ENCODE results near the gene TMEM255B. TPM values are rescaled to one million over a fixed set of nuclear protein-coding genes. Genes with fewer than 3 reads are reported as not detected.

TMEM255B gene
- total RNA-seq, 1 experiment from 2014 or later: 2.8 TPM

DNA sequence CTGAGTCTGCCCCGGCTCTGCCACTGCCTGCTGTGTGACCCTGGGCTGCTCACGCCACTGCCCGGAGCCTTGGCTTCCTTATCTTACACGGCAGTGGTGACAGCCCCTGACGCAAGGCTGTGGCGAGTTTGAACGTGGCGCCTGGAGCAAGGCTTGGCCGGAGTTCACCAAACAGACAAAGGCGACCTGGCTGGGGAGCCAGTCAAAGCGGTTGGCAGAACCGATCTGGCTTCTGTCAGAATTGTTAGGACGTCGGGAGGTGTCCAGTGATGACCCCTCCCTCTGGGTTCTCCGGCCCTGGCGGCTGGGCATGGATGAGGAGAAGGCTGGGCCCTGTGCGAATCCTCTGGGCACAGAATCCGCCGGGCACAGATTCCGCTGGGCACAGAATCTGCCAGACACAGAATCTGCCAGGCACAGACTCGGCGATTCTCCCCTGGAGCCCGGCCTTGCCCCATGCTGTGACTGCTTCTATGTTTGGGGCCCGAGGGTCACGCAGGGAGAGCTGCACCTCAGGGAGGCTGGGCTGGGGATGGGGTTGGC lies 11.7 kb upstream of the TMEM255B start:
- H3K4me1 Mint-ChIP-seq: peaks cover 4 to 14% of the 10 kb centered on the region in 2 experiments; a peak in 3 of 4 replicates
- Histone ChIP-seq H2AFZ (ENCODE audit: low read length) (no peak overlapping the region), H4K8ac (replicated peaks; ENCODE audit: insufficient read length, low read depth, low read length) (no peak overlapping the region), H3T11ph (ENCODE audit: low read length) (no peak overlapping the region), H3K56ac (ENCODE audit: insufficient read length, low read depth, low read length) (no peak overlapping the region), H2BK12ac (ENCODE audit: insufficient read length, low read depth, low read length) (no peak overlapping the region), H3K4me2 (ENCODE audit: insufficient read depth, insufficient read length, low read length) (no peak overlapping the region), H4K5ac (ENCODE audit: insufficient read length, low read depth, low read length) (no peak overlapping the region), H3K27ac (ENCODE audit: insufficient read length, low read depth, low read length) (no peak overlapping the region), H2BK120ac (ENCODE audit: low read depth, low read length, poor library complexity, severe bottlenecking) (no peak overlapping the region), H3K79me1 (ENCODE audit: insufficient read depth, low read depth, low read length, poor library complexity, severe bottlenecking) (no peaks in the 10 kb centered on the region), H3K4ac (ENCODE audit: low read depth, low read length) (no peak overlapping the region), H2BK15ac (ENCODE audit: low read depth, low read length) (no peak overlapping the region), H3K18ac (ENCODE audit: insufficient read length, low read depth, low read length) (no peak overlapping the region), H3K14ac (ENCODE audit: insufficient read depth, low read length) (no peak overlapping the region), H3K79me2 (ENCODE audit: insufficient read depth, low read length) (no peaks in the 10 kb centered on the region), H3K9ac (ENCODE audit: extremely low read depth, insufficient read length, low read length) (no peak overlapping the region), H2AK5ac (ENCODE audit: insufficient read length, low read length) (no peak overlapping the region), H2BK5ac (ENCODE audit: insufficient read length, low read length) (no peak overlapping the region), H3K23me2 (ENCODE audit: insufficient read length, low read depth, low read length, poor library complexity, severe bottlenecking) (no peaks in the 10 kb centered on the region), H2BK20ac (ENCODE audit: low read depth, low read length, poor library complexity, severe bottlenecking) (no peak overlapping the region), H3K4me1 (ENCODE audit: insufficient read depth, low read length) (no peaks in the 10 kb centered on the region), H3K23ac (ENCODE audit: insufficient read length, low read depth, low read length) (no peak overlapping the region), H4K20me1 (ENCODE audit: control insufficient read depth, insufficient read depth, insufficient read length) (no peaks in the 10 kb centered on the region), H4K91ac (ENCODE audit: insufficient read length, low read depth, low read length) (no peak overlapping the region), H3K9me3 (ENCODE audit: control insufficient read depth, low read depth, low read length) (no peaks in the 10 kb centered on the region), H3K27me3 (ENCODE audit: insufficient read depth, low read length) (no peaks in the 10 kb centered on the region)
- H3K4me3 Mint-ChIP-seq: no peak overlapping the region
- TF ChIP-seq, protein P1, sequence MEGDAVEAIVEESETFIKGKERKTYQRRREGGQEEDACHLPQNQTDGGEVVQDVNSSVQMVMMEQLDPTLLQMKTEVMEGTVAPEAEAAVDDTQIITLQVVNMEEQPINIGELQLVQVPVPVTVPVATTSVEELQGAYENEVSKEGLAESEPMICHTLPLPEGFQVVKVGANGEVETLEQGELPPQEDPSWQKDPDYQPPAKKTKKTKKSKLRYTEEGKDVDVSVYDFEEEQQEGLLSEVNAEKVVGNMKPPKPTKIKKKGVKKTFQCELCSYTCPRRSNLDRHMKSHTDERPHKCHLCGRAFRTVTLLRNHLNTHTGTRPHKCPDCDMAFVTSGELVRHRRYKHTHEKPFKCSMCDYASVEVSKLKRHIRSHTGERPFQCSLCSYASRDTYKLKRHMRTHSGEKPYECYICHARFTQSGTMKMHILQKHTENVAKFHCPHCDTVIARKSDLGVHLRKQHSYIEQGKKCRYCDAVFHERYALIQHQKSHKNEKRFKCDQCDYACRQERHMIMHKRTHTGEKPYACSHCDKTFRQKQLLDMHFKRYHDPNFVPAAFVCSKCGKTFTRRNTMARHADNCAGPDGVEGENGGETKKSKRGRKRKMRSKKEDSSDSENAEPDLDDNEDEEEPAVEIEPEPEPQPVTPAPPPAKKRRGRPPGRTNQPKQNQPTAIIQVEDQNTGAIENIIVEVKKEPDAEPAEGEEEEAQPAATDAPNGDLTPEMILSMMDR (conservative IDR thresholded peaks at IDR 0.05): no peak
- peaks cover 10 to 11% of the 10 kb centered on the region in 2 experiments; a peak in 4 of 5 replicates for H3K9me3 Mint-ChIP-seq
- H3K36me3 Mint-ChIP-seq (ENCODE audit: insufficient read depth in 1 of 3, low read depth in 3 of 3): peaks cover 0 to 10% (median 3%) of the 10 kb centered on the region in 3 experiments; a peak in 3 of 7 replicates
- H3K27me3 Mint-ChIP-seq (ENCODE audit: low read depth): peaks cover 6% of the 10 kb centered on the region
- H3K27ac Mint-ChIP-seq: no peak overlapping the region; a peak in 1 of 7 replicates
- DNase-seq: no peak
- WGBS (ENCODE audit: extremely low coverage, insufficient read length, low lambda C conversion rate): no CpG with 5 or more reads among the region's 25 CpGs

Measured in H9 (cell line).